Glutamatergic neuron (in vitro differentiated cells): ENCODE data around the gene RPS3A. TPM values are rescaled to one million over a fixed set of nuclear protein-coding genes. Genes with fewer than 3 reads are reported as not detected.
"Not testable (repeated sequence)": the region's sequence is repeated elsewhere in the genome, so short reads cannot be mapped to it uniquely, and the experiment has no call there.

Experiments
- DNase-seq: peaks from one replicate; pipeline ENCODE4 v3.0.0; 2022
- H3K27ac Mint-ChIP-seq: one replicate; pipeline ENCODE4 v1.8.0; 2020; ENCODE audit warnings: mild to moderate bottlenecking, mixed read lengths, inconsistent platforms; ENCODE audit not compliant: unreplicated experiment
- H3K27me3 Mint-ChIP-seq: one replicate; pipeline ENCODE4 v1.8.0; 2020; ENCODE audit warnings: mild to moderate bottlenecking, moderate library complexity, mixed read lengths, inconsistent platforms; ENCODE audit not compliant: unreplicated experiment
- H3K36me3 Mint-ChIP-seq: one replicate; pipeline ENCODE4 v1.8.0; 2020; ENCODE audit warnings: mild to moderate bottlenecking, mixed read lengths, inconsistent platforms; ENCODE audit not compliant: unreplicated experiment
- H3K4me1 Mint-ChIP-seq: one replicate; pipeline ENCODE4 v1.8.0; 2020; ENCODE audit warnings: mild to moderate bottlenecking, low read depth, mixed read lengths, inconsistent platforms; ENCODE audit not compliant: unreplicated experiment
- H3K4me3 Mint-ChIP-seq: one replicate; pipeline ENCODE4 v1.8.0; 2020; ENCODE audit warnings: mild to moderate bottlenecking, mixed read lengths, inconsistent platforms; ENCODE audit not compliant: unreplicated experiment
- H3K9me3 Mint-ChIP-seq: one replicate; pipeline ENCODE4 v1.8.0; 2020; ENCODE audit warnings: mild to moderate bottlenecking, moderate library complexity, mixed read lengths, inconsistent platforms; ENCODE audit not compliant: unreplicated experiment
- CTCF ChIP-seq: fragments of 200-600 bp; sonication (generic); IDR thresholded peaks from one replicate; pipeline ENCODE4 v1.5.0; 2021; ENCODE audit not compliant: partially characterized antibody, unreplicated experiment
- total RNA-seq: library from RNA; stranded (reverse); fragmentation: NEBNext Ultra II Directional; extraction: Animal tissue kit (Norgen Biotek cat#: 25700); gene quantifications from one replicate; pipeline ENCODE4 v1.2.1, GENCODE V29; 2021; ENCODE audit not compliant: unreplicated experiment

RPS3A gene
- total RNA-seq, 1 donor from 2014 or later = 1,044 TPM

DNA sequence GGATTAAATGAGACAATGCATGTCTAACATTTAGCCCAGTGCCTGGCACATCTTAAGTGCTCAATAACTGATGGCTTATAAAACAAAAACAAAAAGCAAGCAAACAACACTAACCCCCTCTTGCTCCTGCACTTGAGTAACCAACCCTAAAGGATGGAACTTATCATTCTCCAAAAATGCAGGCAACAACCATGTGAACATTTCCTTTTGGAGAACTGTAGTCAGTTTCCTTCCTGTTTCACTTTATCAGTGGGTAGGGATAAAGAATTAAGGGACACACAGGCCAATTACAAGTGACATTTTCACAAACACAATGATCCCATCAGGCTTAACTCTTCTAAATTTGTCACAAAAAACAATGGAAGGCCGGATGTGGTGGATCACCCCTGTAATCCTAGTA is 30.4 kb downstream of the RPS3A start:
- H3K4me3 Mint-ChIP-seq = no peak overlapping the region

GRCh38 chr4:151133311-151133710 is 33.9 kb downstream of the RPS3A start:
- Mint-ChIP-seq H3K9me3 (no peaks in the 10 kb centered on the region), H3K27ac (no peak overlapping the region), H3K27me3 (no peaks in the 10 kb centered on the region), H3K4me1 (no peaks in the 10 kb centered on the region), H3K4me3 (no peak overlapping the region), H3K36me3 (no peaks in the 10 kb centered on the region)
- TF ChIP-seq CTCF = no peak
- no peak for DNase-seq

More for the DNA sequence above, 30.4 kb downstream of the RPS3A start:
- TF ChIP-seq CTCF = no peak
- Mint-ChIP-seq H3K4me1 (no peaks in the 10 kb centered on the region), H3K27me3 (no peaks in the 10 kb centered on the region), H3K36me3 (no peaks in the 10 kb centered on the region), H3K9me3 (no peaks in the 10 kb centered on the region), H3K27ac (no peak overlapping the region)
- DNase-seq = no peak

GRCh38 chr4:151136048-151136447 is 36.6 kb downstream of the RPS3A start:
- DNase-seq, H3K27ac Mint-ChIP-seq, H3K9me3 Mint-ChIP-seq, H3K4me1 Mint-ChIP-seq, H3K27me3 Mint-ChIP-seq, H3K4me3 Mint-ChIP-seq, H3K36me3 Mint-ChIP-seq: not testable (repeated sequence)

GRCh38 chr4:151139814-151140213 is 40.4 kb downstream of the RPS3A start:
- H3K27ac Mint-ChIP-seq = no peak overlapping the region
- DNase-seq = no peak
- H3K4me3 Mint-ChIP-seq = no peak overlapping the region
- peaks cover 2% of the 10 kb centered on the region for H3K27me3 Mint-ChIP-seq
- no peaks in the 10 kb centered on the region for H3K9me3 Mint-ChIP-seq
- H3K4me1 Mint-ChIP-seq = peaks cover 3% of the 10 kb centered on the region
- H3K36me3 Mint-ChIP-seq = no peaks in the 10 kb centered on the region
- no peak for TF ChIP-seq CTCF

GRCh38 chr4:151142758-151143157 is 43.3 kb downstream of the RPS3A start:
- H3K9me3 Mint-ChIP-seq = no peaks in the 10 kb centered on the region
- H3K27me3 Mint-ChIP-seq = peaks cover 2% of the 10 kb centered on the region
- H3K4me1 Mint-ChIP-seq = peaks cover 3% of the 10 kb centered on the region
- no peak for TF ChIP-seq CTCF
- DNase-seq = no peak
- no peak overlapping the region for H3K4me3 Mint-ChIP-seq
- no peaks in the 10 kb centered on the region for H3K36me3 Mint-ChIP-seq
- H3K27ac Mint-ChIP-seq = no peak overlapping the region

GRCh38 chr4:151143162-151143561 is 43.7 kb downstream of the RPS3A start:
- Mint-ChIP-seq H3K4me1 (peaks cover 3% of the 10 kb centered on the region), H3K9me3 (no peaks in the 10 kb centered on the region), H3K36me3 (no peaks in the 10 kb centered on the region), H3K4me3 (no peak overlapping the region), H3K27ac (no peak overlapping the region), H3K27me3 (peaks cover 2% of the 10 kb centered on the region)
- no peak for DNase-seq
- TF ChIP-seq CTCF = no peak
